GM18502 (cell line): ENCODE results near the gene CAMK2A.

Source experiments
- ATAC-seq: cut with Tn5 transposase; IDR thresholded peaks from one replicate; pipeline ENCODE4 v1.9.1; 2021; ENCODE audit warnings: mild to moderate bottlenecking; ENCODE audit not compliant: unreplicated experiment, poor library complexity

Gene CAMK2A

DNA sequence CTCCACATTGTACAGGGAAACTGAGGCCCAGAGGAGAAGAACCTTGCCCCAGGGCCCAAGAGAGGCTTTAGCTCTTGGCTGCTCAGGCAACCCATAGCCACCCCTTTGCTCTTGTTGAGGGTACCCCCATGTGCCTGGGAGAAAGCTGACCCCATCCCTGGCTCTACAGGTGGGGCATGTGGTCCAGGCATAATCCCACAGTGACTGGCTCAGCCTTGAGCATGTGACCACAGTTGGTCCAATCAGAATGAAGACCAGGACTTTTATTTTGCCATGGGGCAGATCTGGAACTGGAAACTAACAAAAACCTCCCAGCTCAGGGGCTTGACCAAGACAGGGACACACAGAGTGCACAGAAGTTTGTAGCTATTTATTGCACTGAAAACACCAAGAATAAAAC, 70.4 kb downstream of the CAMK2A start:
- ATAC-seq, result no peak

DNA sequence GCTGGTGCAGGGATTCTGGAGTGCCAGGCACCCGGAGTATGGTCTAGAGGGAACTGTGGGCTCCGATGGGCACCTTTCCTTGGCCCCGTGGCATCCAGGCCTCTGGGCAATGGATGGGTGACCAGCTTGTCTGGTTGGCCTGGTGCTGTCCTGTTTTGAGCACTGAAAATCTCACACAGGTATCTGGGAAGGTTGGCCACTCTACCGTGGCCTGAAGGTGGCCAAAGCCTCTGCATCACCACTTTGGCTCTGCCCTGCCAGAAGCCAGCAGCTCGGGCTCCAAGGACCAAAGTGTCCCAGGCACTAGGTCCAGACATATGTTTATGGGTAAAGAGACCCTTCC, 70.9 kb downstream of the CAMK2A start:
- ATAC-seq, result no peak

DNA sequence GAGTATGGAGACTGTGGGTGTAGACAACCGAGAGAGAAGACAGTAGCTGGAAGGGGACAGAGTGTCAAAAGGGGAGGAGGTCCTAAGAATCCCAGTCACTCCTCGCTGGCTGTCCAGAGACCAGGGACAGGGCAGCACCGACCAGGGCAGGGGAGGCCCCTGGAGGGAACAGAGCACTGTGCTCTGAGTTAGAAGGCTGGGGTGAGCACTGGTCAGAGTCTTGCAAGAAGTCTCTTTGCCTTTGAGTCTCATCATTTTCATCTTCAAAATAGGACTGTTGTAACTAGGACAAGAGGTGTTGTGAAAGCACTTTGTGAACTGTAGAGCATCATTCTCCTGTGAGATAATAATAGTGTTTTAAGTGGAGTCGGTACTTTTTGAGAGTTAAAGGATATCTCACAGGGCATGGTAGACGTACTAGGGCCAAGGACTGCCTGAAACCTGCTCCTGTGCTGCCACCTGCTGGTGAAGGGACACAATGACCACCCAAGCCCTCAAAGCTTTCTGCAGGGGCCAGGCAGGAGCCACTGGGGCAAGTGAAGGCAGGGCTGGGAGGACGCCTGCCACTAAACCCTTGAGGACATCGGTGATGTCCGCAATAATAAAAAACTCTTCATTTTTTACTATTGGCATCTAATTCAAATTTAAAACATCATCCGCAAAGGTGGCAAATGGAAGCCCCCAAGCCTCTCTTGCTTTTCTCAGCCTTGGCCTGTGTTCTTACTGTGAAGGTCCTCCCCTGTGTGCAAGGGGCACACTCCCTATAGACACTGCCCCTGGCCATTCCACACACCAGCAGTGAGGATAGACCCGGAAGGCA, 71.5 kb downstream of the CAMK2A start:
- peak; percentile 87 for ATAC-seq

DNA sequence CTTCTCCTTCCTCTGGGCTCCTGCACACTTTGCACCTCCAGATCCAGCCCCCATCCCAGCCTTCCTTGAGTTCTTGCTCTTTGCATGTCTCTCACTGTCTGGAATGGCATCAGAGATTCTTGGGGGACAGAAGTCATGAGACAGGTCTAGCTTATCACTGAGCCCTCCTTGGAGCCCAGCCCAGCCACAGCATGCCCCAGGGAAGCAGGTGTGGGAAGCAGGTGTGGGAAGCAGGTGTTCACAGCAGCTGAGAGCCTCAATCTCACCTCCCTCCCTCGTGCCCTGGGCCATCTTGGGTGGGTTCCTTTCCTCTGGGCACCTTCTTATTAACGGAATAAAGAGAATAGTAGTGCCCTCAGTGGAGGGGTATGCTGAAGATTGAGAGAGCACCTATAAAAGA, 72.5 kb downstream of the CAMK2A start:
- ATAC-seq, result no peak

DNA sequence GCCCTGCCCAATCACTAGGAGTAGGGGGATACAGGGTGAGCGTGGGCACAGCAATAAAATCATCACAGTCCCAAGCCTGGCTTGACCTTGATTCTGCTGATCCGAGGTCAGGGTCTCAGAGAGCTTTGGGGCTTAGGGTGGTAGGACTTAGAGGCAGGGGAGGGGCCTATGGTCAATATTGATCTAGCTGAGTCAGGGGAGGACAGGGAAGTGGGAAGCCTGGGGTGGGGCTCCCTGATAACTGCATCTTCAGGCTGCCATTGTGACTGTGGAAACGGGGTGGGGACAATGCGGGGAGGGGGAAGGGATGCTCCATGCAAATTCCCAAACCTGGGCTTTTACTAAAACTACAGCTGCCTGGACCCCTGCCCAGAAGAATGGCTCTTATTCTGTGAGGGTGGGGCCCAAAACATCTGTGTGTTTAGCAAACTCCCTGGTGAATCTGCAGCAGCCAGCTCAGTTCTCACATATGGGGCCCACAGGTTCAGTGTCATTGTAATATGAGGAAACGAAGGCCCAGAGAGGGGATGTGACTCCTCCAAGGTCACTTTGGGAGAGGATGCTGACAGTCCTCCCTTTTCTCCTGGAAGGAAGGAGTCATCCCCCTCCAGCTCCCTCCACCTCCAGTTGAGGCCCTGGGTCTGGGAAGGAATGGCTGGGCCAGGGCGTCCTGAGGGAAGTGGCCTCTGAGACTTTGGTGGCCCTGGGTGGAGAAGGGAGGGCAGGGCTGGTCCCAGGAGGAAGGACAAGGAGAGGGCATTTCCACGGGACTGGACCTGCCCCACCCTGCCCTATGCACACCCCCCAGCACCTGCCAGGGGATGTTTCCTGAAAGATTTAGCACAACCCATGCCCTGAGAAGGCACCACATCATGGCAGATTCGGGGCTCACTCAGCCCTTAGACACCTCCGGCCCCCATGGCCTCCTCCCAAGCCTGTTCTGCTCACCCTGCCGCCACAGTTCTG, 73.3 kb downstream of the CAMK2A start:
- ATAC-seq, result no peak

DNA sequence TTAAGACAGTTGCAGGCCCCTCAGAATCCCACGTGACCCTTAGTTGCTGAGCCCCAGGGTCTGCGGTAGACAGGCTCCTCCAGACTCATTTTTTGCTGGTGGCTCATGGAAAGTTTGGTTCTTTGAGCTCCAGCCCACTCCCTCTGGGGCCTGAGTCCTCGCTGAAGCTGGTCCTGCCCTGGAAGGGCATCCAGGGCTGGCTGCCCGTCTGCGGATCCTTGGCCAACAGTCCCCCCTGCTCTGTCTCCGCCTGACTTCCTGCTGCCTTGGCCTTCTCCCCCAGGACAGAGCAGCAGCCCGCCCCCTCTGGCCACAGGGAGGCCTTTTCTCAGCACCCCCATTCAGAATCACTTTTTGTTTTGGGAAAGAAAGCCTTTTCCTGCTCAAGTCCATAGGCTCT, 75.3 kb downstream of the CAMK2A start:
- ATAC-seq, result no peak

DNA sequence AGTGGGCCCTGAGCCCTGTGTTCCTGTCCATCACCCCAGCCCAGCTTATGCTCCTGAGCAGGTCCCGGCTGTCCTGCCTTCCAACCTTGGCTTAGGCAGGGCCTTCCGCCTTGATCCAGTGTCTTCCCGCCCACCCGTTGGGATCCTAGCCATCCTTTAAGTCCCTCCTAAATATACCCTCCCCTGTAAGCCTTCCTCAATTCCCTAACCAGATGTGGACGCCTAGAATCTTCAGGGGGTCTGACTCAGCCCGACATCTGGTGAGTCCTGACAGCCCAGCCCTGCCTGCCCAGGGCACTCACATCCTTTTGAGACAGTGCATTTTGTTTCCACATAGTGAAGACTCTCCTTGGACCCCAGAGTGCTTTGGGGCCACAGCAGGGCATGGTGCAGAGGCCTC, 76.0 kb downstream of the CAMK2A start:
- ATAC-seq, result no peak

DNA sequence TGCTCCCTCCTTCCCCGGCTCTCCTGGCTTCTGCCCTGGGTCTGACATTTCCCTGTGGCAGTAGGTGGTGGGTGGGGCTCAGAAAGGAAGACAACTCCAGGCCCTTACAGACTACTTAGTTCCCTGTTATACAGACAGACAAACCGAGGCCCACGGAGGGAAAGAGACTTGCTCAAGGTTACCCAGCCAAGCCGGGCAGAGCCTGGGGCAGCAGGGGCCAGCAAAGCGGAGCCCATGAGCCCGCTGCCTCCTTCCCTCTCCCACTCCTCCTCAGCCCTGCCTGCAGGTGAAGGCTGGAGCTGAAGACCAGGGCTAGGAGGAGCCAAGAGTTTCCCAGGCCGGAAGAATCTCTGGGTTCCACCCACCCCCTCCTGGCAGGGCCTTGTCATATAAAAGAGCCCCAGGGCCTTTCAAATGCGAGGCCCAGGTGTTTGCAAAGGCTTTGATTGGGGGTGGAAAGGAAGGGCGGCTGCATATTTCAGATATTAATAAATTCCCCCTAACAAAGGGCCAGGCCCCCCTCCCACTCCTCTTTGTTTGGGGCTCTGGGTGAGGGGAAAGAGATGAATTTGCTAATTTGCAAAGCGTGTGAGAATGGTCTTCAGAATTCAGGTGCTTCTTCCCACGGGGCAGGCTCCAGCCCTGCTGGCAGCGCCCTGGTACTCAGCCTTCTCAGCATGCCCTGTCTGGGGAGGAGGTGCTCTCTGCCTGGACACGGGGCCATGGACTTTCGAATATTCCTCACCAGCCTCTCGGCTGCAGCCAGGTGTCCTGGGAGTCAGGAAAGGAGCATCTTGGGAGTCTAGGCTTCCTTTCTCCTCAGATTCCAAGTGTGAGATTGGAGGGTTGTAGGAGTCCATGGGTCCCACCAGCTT, 78.2 kb downstream of the CAMK2A start:
- no peak for ATAC-seq

DNA sequence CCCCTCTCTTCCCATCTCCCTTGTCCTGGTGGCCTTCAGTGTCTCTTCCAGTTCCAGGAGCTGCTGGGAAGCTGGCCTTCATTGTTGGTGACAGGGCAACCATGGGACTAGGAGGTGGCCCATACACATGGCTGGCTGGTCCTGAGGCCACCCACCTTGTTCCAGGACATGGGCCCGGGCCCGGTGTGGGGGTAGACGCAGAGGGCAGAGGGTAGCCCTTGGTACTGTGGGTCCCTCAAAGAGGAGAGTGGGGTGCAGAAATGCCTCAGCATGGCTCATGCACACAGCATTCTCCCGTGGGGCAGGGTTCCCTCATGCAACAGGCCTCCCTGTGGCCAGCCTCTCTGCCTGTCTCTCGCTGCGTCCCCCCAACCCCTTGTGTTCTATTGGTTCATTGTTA, 78.9 kb downstream of the CAMK2A start:
- ATAC-seq, result no peak

DNA sequence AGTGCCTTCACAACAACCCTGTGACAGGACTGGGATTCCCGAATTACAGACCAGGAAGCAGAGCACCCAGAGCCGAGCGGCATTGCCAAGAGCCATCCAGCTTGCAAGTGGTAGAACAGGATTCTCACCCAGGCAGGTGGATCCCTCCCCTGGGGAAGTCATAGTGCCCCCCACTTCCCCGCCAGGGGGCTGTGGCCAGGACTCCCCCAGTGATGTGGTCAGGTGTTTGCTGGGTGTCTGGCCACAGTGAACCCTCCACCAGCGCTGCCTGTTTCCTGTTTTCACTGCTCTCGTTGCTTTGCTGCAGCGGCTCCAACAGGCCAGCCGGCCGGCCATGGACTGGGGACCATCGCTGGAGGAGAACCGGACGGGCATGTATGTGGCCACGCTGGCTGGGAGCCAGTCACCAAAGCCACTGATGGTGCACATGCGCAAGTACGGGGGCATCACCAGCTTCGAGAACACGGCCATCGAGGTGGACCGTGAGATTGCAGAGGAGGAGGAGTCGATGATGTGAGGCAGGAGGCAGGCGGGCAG, 80.4 kb downstream of the CAMK2A start:
- ATAC-seq, result no peak

DNA sequence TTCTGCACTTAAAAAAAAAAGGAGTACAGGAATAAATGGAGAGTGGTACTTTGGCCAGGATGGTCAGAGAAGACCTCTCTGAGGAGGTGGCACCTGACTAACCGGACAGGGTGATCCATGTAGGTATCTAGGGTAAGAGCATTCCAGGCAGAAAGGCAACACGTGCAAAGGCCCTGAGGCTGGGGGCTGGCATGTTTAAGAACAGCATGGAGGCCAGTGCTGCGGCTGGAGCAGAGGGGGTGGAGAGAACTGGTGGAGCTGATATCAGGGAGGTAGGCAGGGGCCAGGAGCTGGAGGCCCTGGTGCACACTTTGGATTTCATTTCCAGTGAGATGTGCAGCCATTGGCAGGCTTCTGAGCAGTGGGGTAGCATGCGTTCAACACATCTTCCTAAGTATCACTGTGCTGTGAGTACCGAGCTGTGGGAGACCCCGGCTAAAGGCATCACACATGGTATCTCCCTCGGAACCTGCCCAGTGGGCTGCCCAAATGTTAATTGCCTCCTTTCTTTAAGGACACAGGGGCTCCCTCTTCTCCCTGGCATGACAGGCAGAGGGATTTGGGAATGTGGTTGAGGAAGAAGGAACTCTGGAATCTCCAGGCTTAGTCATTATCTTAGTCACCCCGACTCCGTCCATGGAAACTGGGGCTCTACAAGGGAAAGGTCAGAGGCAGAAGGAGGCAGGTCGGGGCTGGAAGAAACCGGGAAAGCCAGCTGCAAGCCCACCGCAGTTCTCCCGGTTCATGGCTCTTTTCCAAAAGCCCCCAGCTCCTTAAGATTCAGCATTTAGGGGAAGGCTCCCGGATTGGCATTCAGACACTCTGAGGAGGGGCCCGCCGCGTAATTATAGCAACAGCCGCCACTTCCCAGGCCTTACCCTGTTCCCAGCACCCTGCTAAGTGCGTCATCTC, 81.1 kb downstream of the CAMK2A start:
- no peak for ATAC-seq

DNA sequence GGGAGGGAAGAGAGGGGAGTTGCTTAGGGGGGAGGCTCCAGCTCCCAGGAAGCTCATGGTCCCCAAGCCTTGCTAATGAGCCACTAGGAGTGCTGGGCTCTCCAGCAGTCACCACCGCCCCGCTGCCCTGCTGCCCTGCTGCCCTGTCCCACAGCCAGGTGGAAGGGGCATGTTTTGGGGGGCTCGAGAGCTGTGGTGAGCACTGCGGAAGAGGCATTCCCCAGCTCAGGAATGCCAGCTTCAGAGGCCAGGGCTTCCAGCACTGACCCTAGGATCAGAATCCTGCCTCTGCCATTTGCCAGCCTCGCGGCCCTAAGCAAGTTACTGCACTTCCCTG, 82.8 kb downstream of the CAMK2A start:
- ATAC-seq, result no peak

DNA sequence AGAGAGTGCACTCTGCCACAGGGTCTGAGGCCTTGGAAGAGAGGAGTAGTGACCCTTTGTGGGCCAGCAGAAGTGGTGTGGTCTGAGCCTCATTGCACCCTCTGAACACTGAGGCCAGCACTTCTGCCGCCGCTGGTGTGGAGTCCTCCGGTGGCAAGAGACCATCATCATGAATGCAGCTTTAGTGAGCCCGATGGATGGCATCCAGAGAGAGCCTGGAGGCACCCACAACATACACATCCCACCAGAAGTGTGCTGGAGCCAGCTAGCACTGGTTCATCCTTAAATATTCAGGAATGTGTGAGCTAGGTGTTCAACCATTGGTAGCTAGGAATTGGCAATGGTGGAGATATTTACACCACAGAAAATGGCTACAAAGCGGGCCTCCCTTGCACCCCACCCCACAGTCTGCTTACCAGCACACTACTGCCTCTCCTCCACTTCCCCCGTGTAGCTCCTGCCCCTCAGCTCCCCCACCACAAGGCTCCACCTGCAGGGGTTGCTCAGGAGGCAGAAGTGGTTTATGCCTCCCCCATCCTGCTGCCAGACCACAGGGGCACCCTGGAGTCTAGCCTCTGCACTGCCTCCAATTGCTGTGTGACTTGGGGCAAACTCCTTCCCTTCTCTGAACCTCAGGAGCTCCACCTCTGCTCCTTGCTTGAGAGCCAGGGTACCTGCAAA, 83.3 kb downstream of the CAMK2A start:
- ATAC-seq, result no peak

DNA sequence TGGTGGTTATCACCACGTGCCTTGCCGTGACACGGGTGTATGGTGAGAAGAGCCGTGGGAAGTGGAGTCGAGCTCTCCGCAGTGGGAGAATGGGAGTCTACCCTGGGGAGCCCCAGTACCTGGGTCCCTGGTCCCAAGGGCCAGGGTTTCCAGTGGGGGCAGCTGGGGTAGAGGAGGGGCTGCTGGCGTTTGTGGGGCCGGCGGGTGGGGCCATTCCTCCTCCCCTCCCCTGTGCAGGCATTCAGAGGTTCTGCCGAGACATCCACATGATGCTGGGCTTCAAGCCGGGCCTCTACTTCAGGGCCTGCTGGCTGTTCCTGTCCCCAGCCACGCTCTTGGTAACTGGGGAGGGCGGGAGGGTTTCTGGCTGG, 85.0 kb downstream of the CAMK2A start:
- no peak for ATAC-seq

DNA sequence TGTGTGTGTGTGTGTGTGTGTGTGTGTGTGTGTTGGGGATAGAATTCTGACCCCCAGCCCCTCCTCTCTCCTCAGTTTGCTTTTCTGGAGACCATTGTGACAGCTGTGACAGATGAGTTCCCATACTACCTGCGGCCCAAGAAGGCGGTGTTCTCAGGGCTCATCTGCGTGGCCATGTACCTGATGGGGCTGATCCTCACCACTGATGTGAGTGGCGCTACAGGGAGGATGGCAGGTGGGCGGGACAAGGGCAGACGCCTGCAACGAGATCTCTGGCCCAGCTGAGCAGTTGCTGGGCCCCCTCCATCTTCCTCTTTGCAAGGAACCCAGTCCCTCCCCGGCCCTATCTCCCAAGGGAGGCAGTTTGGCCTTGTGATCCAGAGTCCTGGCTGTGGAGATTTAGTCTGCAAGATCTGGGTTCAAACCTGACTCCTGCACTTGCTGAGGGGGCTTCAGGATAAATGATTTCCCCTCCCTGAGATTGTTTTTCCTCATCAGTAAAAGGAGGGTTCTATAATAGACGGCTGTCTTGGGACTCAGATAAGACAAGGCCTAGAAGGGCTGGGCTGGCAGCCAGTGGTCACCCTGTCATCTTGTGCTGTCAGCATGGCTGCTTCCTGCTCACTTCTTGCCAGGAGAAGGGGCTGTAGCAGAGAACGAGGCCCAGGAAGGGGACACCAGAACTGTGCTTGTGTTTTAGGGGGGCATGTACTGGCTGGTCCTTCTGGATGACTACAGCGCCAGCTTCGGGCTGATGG, 85.6 kb downstream of the CAMK2A start:
- ATAC-seq, result no peak

DNA sequence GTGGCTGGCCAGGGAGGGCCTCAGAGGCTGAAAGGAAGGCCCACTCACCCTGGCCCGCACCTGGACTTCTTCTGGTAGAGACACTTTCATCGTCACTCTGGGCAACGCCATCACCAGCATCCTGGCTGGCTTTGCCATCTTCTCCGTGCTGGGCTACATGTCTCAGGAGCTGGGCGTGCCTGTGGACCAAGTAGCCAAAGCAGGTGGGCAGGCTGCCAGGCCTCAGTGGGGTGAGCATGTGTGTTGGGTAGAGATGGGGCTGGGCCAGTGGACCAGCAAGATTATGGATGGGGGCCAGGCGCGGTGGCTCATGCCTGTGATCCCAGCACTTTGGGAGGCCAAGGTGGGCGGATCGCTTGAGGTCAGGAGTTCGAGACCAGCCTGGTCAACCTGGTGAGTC, 87.1 kb downstream of the CAMK2A start:
- no peak for ATAC-seq

DNA sequence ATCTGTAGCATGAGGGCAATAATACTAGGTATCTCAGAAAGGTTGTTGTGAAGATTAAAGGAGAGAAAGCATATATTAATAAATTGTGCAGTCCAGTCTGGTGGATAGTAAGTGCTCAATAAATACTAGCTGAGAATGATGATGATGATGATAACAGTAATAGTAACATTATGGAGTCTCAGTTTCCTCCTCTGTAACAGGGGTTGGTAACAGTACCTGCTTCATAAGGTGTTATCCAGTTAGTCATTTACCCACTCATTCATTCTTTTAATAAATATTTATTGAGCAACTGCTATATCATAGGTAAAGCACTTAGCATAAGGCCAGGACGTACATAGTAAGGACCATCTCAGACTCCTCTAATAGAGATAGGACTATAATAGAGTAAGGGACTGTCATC, 92.1 kb downstream of the CAMK2A start:
- ATAC-seq, result no peak

DNA sequence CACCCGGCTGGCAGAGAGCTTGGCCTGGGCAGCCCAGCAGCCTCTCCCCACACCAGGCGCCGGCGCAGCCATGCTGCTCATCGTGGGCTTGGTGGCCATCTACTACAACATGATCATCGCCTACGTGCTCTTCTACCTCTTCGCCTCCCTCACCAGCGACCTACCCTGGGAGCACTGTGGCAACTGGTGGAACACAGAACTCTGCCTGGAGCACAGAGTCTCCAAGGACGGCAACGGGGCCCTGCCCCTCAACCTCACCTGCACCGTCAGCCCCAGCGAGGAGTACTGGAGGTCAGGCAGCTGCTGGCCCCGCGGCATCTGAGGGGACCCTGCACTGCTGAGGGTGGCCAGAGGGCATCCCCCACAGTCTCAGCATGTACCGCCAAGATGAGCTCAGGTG, 92.6 kb downstream of the CAMK2A start:
- no peak for ATAC-seq
